HG03175 (cell line): ENCODE results near the gene EVA1B.

ENCODE experiments used
- ATAC-seq: cut with Tn5 transposase; IDR thresholded peaks from one replicate; pipeline ENCODE4 v1.9.1; 2021; ENCODE audit warnings: mild to moderate bottlenecking, moderate library complexity; ENCODE audit not compliant: unreplicated experiment

EVA1B gene

GRCh38 chr1:36346741-36347370, 23.4 kb upstream of the EVA1B start:
- ATAC-seq = no peak

- no peak for ATAC-seq
These were observed 21.9 kb upstream of the EVA1B start for GRCh38 chr1:36345353-36345752.

- ATAC-seq = no peak
These were observed 20.9 kb upstream of the EVA1B start for GRCh38 chr1:36344395-36344680.

DNA sequence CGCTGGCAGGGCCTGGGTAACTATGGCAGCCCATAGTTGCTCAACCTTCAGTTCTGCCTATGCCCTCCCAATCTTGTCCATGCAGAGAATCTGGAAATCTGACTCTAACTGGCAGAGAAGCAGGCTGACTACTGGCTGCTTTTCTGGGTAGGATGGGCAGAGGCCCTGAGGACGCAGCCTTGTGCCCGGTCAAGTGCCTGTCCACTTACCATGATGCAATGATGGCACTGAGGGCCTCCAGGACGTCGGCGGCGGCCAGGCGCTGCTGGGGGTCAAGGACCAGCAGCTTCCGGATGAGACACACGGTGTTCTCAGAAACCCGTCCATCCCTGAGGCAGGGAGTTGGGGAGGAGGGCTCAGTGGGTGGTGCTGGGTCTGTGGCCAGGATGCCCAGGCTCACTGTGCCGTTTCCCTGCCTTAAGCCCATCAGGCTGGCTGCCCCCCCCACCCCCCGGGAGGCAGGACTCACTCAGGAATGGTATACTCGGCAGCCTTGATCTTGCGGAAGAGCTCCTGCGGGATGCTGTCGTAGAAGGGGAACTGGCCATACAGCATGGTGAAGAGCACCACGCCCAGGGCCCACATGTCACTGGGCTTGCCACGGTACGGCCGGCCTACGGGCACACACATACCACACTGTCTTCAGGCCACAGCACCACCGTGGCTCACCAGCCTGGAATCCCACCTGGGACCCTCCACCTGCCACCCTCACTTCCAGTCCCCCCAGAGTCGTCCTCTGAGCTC, 20.4 kb upstream of the EVA1B start:
- ATAC-seq = no peak

GRCh38 chr1:36342426-36343185, 19.2 kb upstream of the EVA1B start:
- no peak for ATAC-seq

GRCh38 chr1:36341626-36342320, 18.3 kb upstream of the EVA1B start:
- ATAC-seq = no peak

GRCh38 chr1:36339615-36340014, 16.2 kb upstream of the EVA1B start:
- ATAC-seq = no peak

DNA sequence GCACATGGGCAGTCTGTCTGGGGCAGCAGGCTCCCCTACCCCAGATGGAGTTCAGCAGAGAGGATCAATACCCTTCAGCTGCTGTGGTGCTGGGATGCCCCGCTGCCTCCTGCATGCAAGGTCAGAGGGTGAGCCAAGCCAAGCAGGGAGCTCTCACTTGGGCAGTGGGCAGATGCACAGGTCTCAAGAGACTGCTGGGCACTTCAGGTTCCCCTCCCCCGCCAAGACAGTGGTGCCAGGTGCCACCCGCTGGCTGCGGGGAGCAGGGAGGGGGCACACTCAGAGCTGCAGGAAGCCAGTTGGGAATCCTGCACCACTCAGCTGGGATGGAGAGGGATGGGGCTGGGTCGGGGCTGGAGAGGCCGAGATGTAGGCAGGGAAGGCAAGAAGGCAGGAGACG, 15.8 kb upstream of the EVA1B start:
- no peak for ATAC-seq

- no peak for ATAC-seq
These were observed 14.4 kb upstream of the EVA1B start for GRCh38 chr1:36337830-36338229.

DNA sequence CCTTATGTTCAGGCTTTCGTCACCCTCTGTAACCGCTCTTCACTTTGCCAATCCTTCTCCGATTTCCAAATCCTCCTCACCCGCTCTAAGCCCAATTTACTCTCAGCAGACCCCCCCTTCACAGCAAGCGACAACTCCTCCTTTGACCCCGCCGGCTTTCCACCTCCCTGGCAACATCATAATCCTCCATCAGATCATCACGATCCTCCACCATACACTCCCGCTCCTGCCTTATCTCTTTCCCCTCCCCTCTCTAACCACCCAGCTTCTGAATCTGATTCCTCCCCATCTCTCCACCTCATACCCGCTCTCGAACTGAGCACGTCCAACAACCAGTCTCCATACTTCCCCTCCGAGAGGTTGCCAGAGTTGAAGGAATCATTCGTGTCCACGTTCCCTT, 7.5 kb upstream of the EVA1B start:
- no peak for ATAC-seq

GRCh38 chr1:36329817-36330216, 6.4 kb upstream of the EVA1B start:
- ATAC-seq = no peak

DNA sequence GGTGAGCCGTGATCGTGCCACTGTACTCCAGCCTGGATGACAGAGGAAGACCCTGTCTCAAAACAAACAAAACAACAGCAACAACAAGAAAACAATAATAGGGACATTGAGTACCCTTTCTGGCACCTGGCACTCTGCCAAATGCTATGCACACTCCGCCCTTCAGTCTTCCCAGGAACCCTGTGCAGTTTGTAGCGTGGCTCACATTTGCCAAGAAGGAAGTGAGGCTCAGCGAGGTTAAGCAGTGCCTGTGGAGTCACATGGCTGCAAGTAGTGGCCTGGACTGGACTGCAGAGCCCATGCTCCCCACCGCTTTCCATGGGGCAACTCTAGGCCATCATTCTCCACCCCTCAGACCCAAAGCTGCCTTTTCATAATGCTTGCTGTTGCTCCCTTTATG, 5.3 kb upstream of the EVA1B start:
- no peak for ATAC-seq

- no peak for ATAC-seq
These were observed 4.6 kb upstream of the EVA1B start for GRCh38 chr1:36328088-36328480.

GRCh38 chr1:36327421-36328087, 4.1 kb upstream of the EVA1B start:
- no peak for ATAC-seq

DNA sequence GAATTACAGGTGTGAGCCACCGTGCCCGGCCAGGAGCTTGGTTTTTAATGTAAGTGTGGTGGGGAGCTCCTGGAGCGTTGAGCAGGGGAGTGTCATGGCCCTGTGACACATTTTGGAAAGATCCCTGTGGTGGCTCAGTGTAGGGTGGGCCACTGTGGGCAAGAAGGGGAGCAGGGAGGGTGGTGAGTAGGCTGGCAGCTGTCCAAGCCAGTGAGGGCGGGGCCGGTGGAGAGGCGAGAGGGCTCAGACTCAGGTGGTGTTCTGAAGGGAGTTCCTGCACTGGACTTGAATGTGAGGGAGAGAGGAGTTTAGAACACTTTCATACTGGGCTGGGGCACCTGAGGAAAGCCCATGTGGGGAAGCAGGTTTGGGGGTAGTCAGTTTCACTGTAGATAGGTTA, 3.1 kb upstream of the EVA1B start:
- ATAC-seq = no peak

DNA sequence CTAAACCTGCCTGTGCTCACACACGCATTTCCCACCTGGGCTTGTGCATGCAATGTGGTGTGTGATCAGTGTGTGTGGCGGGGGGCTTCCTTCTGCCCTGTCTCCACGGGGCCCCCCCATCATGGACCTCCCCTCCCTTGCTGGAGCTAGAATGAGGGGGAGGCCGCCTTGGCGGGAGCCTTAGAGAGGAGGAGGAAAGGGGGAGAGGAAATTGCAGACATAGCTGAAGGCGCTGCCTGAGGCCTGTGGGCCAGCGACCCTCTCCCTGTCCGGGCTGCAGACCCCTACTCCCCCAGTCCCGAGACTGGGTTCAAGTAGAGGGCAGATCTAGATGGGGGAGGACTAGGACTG, 883 bp upstream of the EVA1B start:
- no peak for ATAC-seq

- ATAC-seq = no peak
These were observed 434 bp downstream of the EVA1B start for GRCh38 chr1:36322786-36323635.

GRCh38 chr1:36322041-36322785, 1.2 kb downstream of the EVA1B start:
- no peak for ATAC-seq

DNA sequence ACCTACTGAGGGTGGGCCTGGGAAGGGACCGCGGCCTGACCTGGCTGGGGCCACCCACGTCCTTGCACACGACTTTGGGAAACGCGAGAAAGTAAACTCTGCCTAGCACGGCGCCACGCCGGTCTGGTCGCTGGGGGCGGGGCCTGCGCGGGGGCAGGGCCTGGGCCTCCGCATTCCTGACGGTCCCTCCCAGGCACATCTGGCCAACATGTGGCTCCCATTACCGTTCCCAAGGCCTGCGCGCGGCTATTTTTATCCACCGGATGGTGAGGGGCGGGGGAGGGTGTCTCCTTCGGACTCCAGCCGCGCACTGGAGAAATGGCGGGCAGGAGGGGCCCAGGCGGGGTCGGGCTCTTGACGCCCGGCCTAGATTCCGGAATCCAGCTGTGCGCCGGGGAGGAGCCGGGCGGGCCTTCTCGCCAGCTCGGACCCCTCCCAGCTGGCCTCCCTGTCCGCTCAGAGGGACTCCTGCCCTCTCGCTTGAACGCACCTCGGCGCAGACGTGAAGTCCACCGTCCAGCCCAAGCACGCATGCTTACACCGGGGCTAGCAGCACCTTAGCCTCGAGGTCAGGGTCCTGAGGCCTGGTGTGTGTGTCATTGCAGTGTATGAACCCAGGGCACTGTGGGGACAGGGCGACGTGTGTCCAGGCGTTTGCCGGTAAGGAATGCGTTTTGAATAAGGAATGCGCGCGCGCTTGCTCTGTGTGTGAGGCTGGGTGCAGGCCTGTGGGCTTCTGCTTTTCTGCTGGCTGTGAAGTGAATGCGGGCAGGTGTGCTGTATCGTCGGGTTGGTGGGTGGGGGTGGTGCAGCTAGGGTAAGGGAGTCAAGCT, 2.1 kb downstream of the EVA1B start:
- ATAC-seq = no peak
